Left ventricle myocardium inferior (tissue), 1 donor: ENCODE results near the gene VRK1. TPM values are rescaled to one million over a fixed set of nuclear protein-coding genes. Genes with fewer than 3 reads are reported as not detected.

Experiments
- DNase-seq: peaks from one replicate; pipeline ENCODE4 v3.0.0-alpha.2; 2020
- H3K27ac ChIP-seq: fragments of 200-600 bp; replicated peaks from 2 replicates; pipeline ENCODE4 v1.8.0; 2021
- H3K27me3 ChIP-seq: fragments of 200-600 bp; 2 replicates; pipeline ENCODE4 v1.8.0; 2021; ENCODE audit warnings: low read depth
- H3K36me3 ChIP-seq: fragments of 200-600 bp; 2 replicates; pipeline ENCODE4 v1.8.0; 2021
- H3K4me1 ChIP-seq: fragments of 200-600 bp; 2 replicates; pipeline ENCODE4 v1.8.0; 2021
- H3K4me3 ChIP-seq: fragments of 200-600 bp; 2 replicates; pipeline ENCODE4 v1.8.0; 2021; ENCODE audit warnings: mild to moderate bottlenecking, moderate library complexity
- H3K9me3 ChIP-seq: fragments of 200-600 bp; replicated peaks from 2 replicates; pipeline ENCODE4 v1.8.0; 2021
- intact Hi-C: fragments of 100-400 bp; cut with micrococcal nuclease; formaldehyde crosslinking; loops from one replicate; pipeline ENCODE4 v1.11.0; 2022
- total RNA-seq: library from RNA; stranded (reverse); fragmentation: NEBNext Ultra II Directional; extraction: Animal tissue kit (Norgen Biotek cat#: 25700); gene quantifications from one replicate; pipeline ENCODE4 v1.2.1, GENCODE V29; 2021
- TF ChIP-seq, protein P1 (sequence below): fragments of 200-600 bp; IDR thresholded peaks from 2 replicates; pipeline ENCODE4 v1.8.0; 2021; ENCODE audit warnings: antibody characterized with exemption, mild to moderate bottlenecking, borderline replicate concordance
- donor health status: DM: no; HTN: yes; CAD: no; lungs with severe emphysema.

Gene VRK1
- total RNA-seq, 1 donor from 2014 or later: 6.5 TPM

DNA sequence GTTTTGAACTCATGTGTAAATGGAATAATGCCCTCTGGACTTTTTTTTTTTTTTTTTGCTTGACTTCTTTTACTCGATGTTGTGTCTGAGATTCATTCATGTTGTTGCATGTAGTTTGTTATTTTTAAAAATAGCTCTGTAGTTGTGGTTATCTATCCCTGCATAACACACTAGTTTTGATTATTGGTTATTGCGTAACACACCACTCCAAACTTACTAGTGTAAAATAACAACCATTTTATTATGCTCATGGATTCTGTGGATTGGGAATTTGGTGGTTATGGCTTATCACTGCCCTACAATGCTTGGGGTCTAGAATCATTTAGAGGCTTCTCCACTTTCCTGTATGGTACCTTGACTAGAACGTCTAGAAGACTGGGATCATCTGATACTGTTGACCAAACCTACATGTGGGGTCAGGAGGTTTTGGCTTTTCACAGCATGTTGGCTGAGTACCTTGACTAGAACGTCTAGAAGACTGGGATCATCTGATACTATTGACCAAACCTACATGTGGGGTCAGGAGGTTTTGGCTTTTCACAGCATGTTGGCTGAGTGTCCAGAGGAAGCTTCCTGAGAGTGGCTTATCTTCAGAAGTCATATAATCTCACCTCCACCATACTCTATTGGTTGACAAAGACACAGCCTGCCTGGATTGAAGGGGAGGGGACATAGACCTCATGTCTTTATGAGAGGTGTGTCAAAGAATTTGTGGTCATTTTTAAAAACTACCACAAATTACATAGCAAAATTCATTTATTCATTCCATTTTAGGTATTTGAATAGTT, 11.6 kb downstream of the VRK1 start:
- H3K27me3 ChIP-seq: no peaks in the 10 kb centered on the region
- no peak for DNase-seq
- TF ChIP-seq, protein P1, sequence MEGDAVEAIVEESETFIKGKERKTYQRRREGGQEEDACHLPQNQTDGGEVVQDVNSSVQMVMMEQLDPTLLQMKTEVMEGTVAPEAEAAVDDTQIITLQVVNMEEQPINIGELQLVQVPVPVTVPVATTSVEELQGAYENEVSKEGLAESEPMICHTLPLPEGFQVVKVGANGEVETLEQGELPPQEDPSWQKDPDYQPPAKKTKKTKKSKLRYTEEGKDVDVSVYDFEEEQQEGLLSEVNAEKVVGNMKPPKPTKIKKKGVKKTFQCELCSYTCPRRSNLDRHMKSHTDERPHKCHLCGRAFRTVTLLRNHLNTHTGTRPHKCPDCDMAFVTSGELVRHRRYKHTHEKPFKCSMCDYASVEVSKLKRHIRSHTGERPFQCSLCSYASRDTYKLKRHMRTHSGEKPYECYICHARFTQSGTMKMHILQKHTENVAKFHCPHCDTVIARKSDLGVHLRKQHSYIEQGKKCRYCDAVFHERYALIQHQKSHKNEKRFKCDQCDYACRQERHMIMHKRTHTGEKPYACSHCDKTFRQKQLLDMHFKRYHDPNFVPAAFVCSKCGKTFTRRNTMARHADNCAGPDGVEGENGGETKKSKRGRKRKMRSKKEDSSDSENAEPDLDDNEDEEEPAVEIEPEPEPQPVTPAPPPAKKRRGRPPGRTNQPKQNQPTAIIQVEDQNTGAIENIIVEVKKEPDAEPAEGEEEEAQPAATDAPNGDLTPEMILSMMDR: no peak
- H3K36me3 ChIP-seq: no peaks in the 10 kb centered on the region
- no peaks in the 10 kb centered on the region for H3K9me3 ChIP-seq
- H3K4me1 ChIP-seq: peaks cover 18% of the 10 kb centered on the region
- intact Hi-C loops: no loop called here
- H3K4me3 ChIP-seq: no peak overlapping the region
- no peak overlapping the region for H3K27ac ChIP-seq

DNA sequence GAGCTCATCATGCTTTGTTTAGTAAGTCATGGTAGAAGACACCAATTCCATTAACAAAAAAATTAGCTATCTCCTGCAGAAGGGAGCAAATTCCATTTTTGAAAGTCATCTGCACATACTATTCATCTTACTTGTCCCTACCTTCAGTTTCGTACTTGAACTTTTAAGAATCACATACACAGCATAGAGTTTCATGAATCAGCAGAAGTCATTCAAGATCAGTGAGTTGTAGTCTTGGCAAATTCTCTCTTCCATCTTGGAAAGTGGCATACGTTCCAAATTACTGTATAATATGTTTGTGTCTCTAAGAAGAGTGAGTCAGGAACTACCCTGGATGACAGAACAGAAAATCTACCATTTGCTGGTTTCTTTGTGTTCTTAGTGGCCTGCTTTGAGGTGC, 14.1 kb downstream of the VRK1 start:
- no peak for DNase-seq
- Histone ChIP-seq H3K27ac (no peak overlapping the region), H3K9me3 (no peaks in the 10 kb centered on the region), H3K36me3 (no peaks in the 10 kb centered on the region), H3K27me3 (no peaks in the 10 kb centered on the region), H3K4me3 (no peak overlapping the region), H3K4me1 (peaks cover 4% of the 10 kb centered on the region)
- TF ChIP-seq, protein P1: no peak
- intact Hi-C loops: no loop called here

DNA sequence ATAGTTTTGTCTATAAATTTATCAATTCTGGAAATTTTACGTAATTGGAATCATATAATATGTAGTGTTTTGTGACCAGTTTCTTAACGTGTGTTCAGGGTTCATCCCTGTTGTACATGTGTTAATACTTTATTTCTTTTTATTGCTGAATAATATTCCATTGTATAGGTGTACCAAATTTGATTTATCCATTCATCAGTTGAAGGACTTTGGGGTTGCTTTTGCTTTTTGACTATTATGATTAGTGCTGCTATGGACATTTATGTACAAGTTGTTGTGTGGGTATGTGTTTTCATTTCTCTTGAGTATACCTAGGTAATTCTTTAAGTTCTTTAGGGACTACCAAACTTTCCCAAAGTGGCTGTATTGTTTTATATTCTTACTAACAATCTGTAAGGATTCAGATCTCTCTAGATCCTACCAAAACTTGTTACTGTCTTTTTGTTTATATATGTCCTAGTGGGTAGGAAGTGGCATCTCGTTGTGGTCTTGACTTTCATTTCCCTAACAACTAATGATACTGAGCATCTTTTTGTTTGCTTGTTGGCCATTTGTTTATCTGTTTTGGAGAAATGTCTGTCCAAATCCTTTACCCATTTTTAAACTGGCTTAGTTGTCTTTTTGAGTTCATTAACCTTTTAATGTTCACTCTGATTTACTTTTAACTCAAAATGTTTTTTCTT, 14.9 kb downstream of the VRK1 start:
- intact Hi-C loops: no loop called here
- H3K4me1 ChIP-seq: no peaks in the 10 kb centered on the region
- no peak overlapping the region for H3K4me3 ChIP-seq
- no peaks in the 10 kb centered on the region for H3K9me3 ChIP-seq
- no peak for DNase-seq
- H3K27me3 ChIP-seq: no peaks in the 10 kb centered on the region
- no peak overlapping the region for H3K27ac ChIP-seq
- H3K36me3 ChIP-seq: no peaks in the 10 kb centered on the region
- TF ChIP-seq, protein P1: no peak

DNA sequence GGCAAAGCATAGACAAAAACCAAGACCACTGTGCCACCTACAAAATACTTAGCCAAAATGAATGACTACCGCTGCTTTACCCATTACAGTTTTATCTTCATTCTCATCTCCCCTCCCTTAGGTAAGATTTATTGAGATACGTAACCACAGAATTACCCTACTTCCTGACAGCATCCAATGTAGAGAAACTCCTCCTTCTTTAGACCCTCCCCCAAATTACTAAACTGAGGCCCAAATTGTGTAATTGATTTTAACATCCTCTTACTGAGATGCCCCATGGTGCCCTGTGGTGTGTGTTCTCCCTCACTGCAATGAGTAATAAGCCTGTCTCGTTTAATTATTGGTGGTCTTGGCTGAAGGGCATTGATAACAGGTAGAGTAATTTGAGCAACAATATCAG, 19.1 kb downstream of the VRK1 start:
- no peaks in the 10 kb centered on the region for H3K9me3 ChIP-seq
- no peaks in the 10 kb centered on the region for H3K4me1 ChIP-seq
- no peaks in the 10 kb centered on the region for H3K36me3 ChIP-seq
- intact Hi-C loops: no loop called here
- no peak for DNase-seq
- TF ChIP-seq, protein P1: no peak
- no peak overlapping the region for H3K27ac ChIP-seq
- no peaks in the 10 kb centered on the region for H3K27me3 ChIP-seq
- H3K4me3 ChIP-seq: no peak overlapping the region

DNA sequence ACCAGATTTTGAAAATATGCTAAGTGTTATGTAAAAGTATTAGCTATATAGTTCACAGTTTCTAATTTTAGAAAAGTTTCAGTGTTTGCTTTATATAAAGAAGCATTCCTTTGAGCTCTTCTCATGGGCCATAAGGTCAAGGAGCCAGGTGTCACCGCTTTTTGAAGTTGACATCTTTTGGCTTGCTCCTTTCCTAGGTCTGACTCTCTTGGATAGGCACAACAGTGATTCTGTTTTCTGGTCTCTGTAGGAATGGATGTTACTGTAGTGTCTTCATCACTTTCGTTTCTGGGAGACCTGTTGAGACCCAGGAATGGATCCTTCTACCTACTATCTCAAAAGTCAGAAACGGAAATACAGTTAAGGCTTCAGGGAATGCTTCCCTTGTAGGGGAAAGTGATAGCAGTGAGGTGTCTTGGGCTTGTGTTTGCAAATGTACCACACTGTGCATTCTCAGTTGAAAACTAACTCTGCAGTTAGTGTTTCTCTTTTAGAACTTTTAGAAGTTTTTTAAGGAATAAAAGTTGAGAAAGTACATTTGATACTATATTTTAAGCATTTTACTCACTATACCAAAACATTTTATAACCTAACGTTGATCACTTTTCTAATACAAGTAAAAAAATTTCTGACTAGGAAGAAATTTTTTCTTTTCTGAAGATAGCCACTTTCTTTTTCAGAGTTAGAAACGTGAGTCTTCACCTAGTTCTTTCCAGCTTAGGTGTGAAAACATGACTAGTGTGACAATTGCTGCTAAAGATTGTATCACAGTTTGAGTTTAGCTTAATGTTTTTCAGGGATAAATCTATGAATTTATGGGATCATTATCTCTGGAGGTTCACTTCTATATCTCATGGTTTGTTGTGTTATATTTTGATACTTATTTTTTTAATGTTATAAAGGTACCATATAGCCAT, 20.8 kb downstream of the VRK1 start:
- TF ChIP-seq, protein P1: no peak
- Histone ChIP-seq H3K27ac (no peak overlapping the region), H3K4me1 (no peaks in the 10 kb centered on the region), H3K9me3 (no peaks in the 10 kb centered on the region), H3K36me3 (no peaks in the 10 kb centered on the region), H3K27me3 (no peaks in the 10 kb centered on the region), H3K4me3 (no peak overlapping the region)
- no peak for DNase-seq
- intact Hi-C loops: no loop called here
